ENCODE results near the gene P2RY6. TPM values are rescaled to one million over a fixed set of nuclear protein-coding genes. Genes with fewer than 3 reads are reported as not detected.

P2RY6 gene
- total RNA-seq, 4 donors from 2014 or later, result 1.8 to 2.8 (median 2.3) TPM

- peak overlapping the region; percentile 70 to 99 (median 98) for H3K27ac ChIP-seq
- H3K36me3 ChIP-seq, result peaks cover 0 to 8% of the 10 kb centered on the region in 2 donors
- H3K9me3 ChIP-seq, result no peaks in the 10 kb centered on the region
- 0% methylated on average over 1 of the region's 1 CpG; no CpG with 5 or more reads in 1 of the 2 donors for WGBS, 2 donors (ENCODE audit: low coverage in 1 of 2)
- no peak for TF ChIP-seq EP300 (IDR thresholded peaks at IDR 0.05)
- no peak for TF ChIP-seq POLR2AphosphoS5 (IDR thresholded peaks at IDR 0.05)
- no peak for TF ChIP-seq CTCF (IDR thresholded peaks at IDR 0.05)
- no peak for TF ChIP-seq POLR2A (IDR thresholded peaks at IDR 0.05)
- H3K4me3 ChIP-seq, result peak overlapping the region; percentile 62 to 89
- H3K27me3 ChIP-seq, result no peaks in the 10 kb centered on the region
- H3K4me1 ChIP-seq, result peaks cover 5 to 96% (median 67%) of the 10 kb centered on the region in 3 donors
- no peak for ATAC-seq
Measured at GRCh38 chr11:73313652-73314051, 41.5 kb downstream of the P2RY6 start.

- peaks cover 5 to 100% (median 71%) of the 10 kb centered on the region in 3 donors for H3K4me1 ChIP-seq
- TF ChIP-seq POLR2AphosphoS5 (IDR thresholded peaks at IDR 0.05) (peak; percentile 36), POLR2A (IDR thresholded peaks at IDR 0.05) (no peak), EP300 (IDR thresholded peaks at IDR 0.05) (no peak)
- no peaks in the 10 kb centered on the region for H3K9me3 ChIP-seq
- 0 to 60% methylated on average over 1 of the region's 11 CpGs for WGBS, 2 donors (ENCODE audit: low coverage in 1 of 2)
- H3K27me3 ChIP-seq, result no peaks in the 10 kb centered on the region
- H3K4me3 ChIP-seq, result peak overlapping the region in 1 of 2 donors; percentile 89
- peak; percentile 29 for ATAC-seq
- peak overlapping the region; percentile 70 to 99 (median 98) for H3K27ac ChIP-seq
- H3K36me3 ChIP-seq, result peaks cover 0 to 8% of the 10 kb centered on the region in 2 donors
Measured at GRCh38 chr11:73314117-73314961, 42.2 kb downstream of the P2RY6 start.

- Histone ChIP-seq H3K9me3 (no peaks in the 10 kb centered on the region), H3K27me3 (no peaks in the 10 kb centered on the region), H3K4me3 (peak overlapping the region in 1 of 2 donors; percentile 89), H3K27ac (peak overlapping the region; percentile 70 to 99 (median 98)), H3K4me1 (peaks cover 5 to 100% (median 73%) of the 10 kb centered on the region in 3 donors), H3K36me3 (peaks cover 0 to 8% of the 10 kb centered on the region in 2 donors)
- 7% methylated on average over 7 of the region's 9 CpGs; no CpG with 5 or more reads in 1 of the 2 donors for WGBS, 2 donors (ENCODE audit: low coverage in 1 of 2)
- ATAC-seq, result no peak
- peak; percentile 40 for TF ChIP-seq POLR2AphosphoS5 (IDR thresholded peaks at IDR 0.05)
- TF ChIP-seq POLR2A (IDR thresholded peaks at IDR 0.05), result no peak
Measured at GRCh38 chr11:73315293-73316020, 43.3 kb downstream of the P2RY6 start.

- no peaks in the 10 kb centered on the region for H3K9me3 ChIP-seq
- TF ChIP-seq POLR2A (IDR thresholded peaks at IDR 0.05), result no peak
- TF ChIP-seq POLR2AphosphoS5 (IDR thresholded peaks at IDR 0.05), result no peak
- TF ChIP-seq CTCF (IDR thresholded peaks at IDR 0.05), result no peak
- no peak for TF ChIP-seq EP300 (IDR thresholded peaks at IDR 0.05)
- no peak overlapping the region for H3K4me3 ChIP-seq
- peaks cover 0 to 4% of the 10 kb centered on the region in 2 donors for H3K36me3 ChIP-seq
- peaks cover 10 to 100% (median 75%) of the 10 kb centered on the region in 3 donors for H3K4me1 ChIP-seq
- H3K27ac ChIP-seq, result peak overlapping the region; percentile 81 to 99 (median 98)
- no peaks in the 10 kb centered on the region for H3K27me3 ChIP-seq
- 33 to 38% methylated on average over 1 of the region's 1 CpG for WGBS, 2 donors (ENCODE audit: low coverage in 1 of 2)
- ATAC-seq, result no peak
Measured at GRCh38 chr11:73316422-73316821, 44.3 kb downstream of the P2RY6 start.

GRCh38 chr11:73317373-73317772 lies 45.2 kb downstream of the P2RY6 start:
- TF ChIP-seq POLR2AphosphoS5 (IDR thresholded peaks at IDR 0.05) (peak; percentile 95), POLR2A (IDR thresholded peaks at IDR 0.05) (no peak)
- peak overlapping the region in 1 of 2 donors; percentile 14 for H3K4me3 ChIP-seq
- no CpG with 5 or more reads among the region's 4 CpGs for WGBS, 2 donors (ENCODE audit: low coverage in 1 of 2)

GRCh38 chr11:73317803-73318202 lies 45.7 kb downstream of the P2RY6 start:
- no peaks in the 10 kb centered on the region for H3K36me3 ChIP-seq
- no CpG with 5 or more reads among the region's 3 CpGs for WGBS, 2 donors (ENCODE audit: low coverage in 1 of 2)
- peaks cover 14 to 100% (median 83%) of the 10 kb centered on the region in 3 donors for H3K4me1 ChIP-seq

More at GRCh38 chr11:73317373-73317772, 45.2 kb downstream of the P2RY6 start:
- peak; percentile 52 for ATAC-seq
- Histone ChIP-seq H3K4me1 (peaks cover 13 to 100% (median 81%) of the 10 kb centered on the region in 3 donors), H3K27ac (peak overlapping the region; percentile 81 to 99 (median 98)), H3K9me3 (no peaks in the 10 kb centered on the region), H3K27me3 (no peaks in the 10 kb centered on the region), H3K36me3 (no peaks in the 10 kb centered on the region)

More at GRCh38 chr11:73317803-73318202, 45.7 kb downstream of the P2RY6 start:
- H3K4me3 ChIP-seq, result no peak overlapping the region
- peak overlapping the region; percentile 81 to 99 (median 98) for H3K27ac ChIP-seq
- H3K27me3 ChIP-seq, result no peaks in the 10 kb centered on the region
- ATAC-seq, result peak; percentile 28
- no peaks in the 10 kb centered on the region for H3K9me3 ChIP-seq
- no peak for TF ChIP-seq POLR2AphosphoS5 (IDR thresholded peaks at IDR 0.05)
- no peak for TF ChIP-seq EP300 (IDR thresholded peaks at IDR 0.05)
